GM18526 (cell line): ENCODE measurements around the gene ADGRD1.

ENCODE experiments used
- POLR2A ChIP-seq: IDR thresholded peaks from 3 replicates; pipeline ENCODE4 v1.6.1; 2011; ENCODE audit not compliant: insufficient read length; ENCODE audit errors: extremely low read depth

Gene ADGRD1

GRCh38 chr12:131141514-131141913 is 187.8 kb downstream of the ADGRD1 start:
- no peak for TF ChIP-seq POLR2A

- no peak for TF ChIP-seq POLR2A
These were observed 189.4 kb downstream of the ADGRD1 start for GRCh38 chr12:131142891-131143657.

GRCh38 chr12:131146173-131146675 is 192.5 kb downstream of the ADGRD1 start:
- TF ChIP-seq POLR2A = no peak

GRCh38 chr12:131147293-131147692 is 193.6 kb downstream of the ADGRD1 start:
- TF ChIP-seq POLR2A = no peak

GRCh38 chr12:131147894-131148293 is 194.2 kb downstream of the ADGRD1 start:
- TF ChIP-seq POLR2A = no peak

GRCh38 chr12:131151558-131152345 is 198.0 kb downstream of the ADGRD1 start:
- no peak for TF ChIP-seq POLR2A

GRCh38 chr12:131152587-131152986 is 198.9 kb downstream of the ADGRD1 start:
- no peak for TF ChIP-seq POLR2A

GRCh38 chr12:131153016-131153415 is 199.3 kb downstream of the ADGRD1 start:
- TF ChIP-seq POLR2A = no peak

- TF ChIP-seq POLR2A = no peak
These were observed 200.2 kb downstream of the ADGRD1 start for GRCh38 chr12:131153956-131154355.

GRCh38 chr12:131155131-131155530 is 201.4 kb downstream of the ADGRD1 start:
- no peak for TF ChIP-seq POLR2A

GRCh38 chr12:131157743-131158142 is 204.0 kb downstream of the ADGRD1 start:
- TF ChIP-seq POLR2A = no peak

- TF ChIP-seq POLR2A = no peak
These were observed 206.0 kb downstream of the ADGRD1 start for GRCh38 chr12:131159660-131160059.

GRCh38 chr12:131162113-131162512 is 208.4 kb downstream of the ADGRD1 start:
- no peak for TF ChIP-seq POLR2A

GRCh38 chr12:131163189-131163738 is 209.6 kb downstream of the ADGRD1 start:
- TF ChIP-seq POLR2A = no peak

- TF ChIP-seq POLR2A = no peak
These were observed 210.6 kb downstream of the ADGRD1 start for GRCh38 chr12:131164096-131164872.
